Endothelial cell of umbilical vein (primary cell): ENCODE data around the gene SSR1.

Source experiments
- EZH2 ChIP-seq: IDR thresholded peaks from 2 replicates; pipeline ENCODE4 v1.6.1; 2012; ENCODE audit warnings: borderline replicate concordance, low read depth, mild to moderate bottlenecking, moderate library complexity, low read length, inconsistent platforms; ENCODE audit not compliant: severe bottlenecking
- GATA2 ChIP-seq: IDR thresholded peaks from 2 replicates; pipeline ENCODE4 v1.7.0; 2011; ENCODE audit warnings: low read depth, mild to moderate bottlenecking, moderate library complexity, mixed read lengths, low read length; ENCODE audit not compliant: insufficient read length, insufficient read depth
- JUN ChIP-seq: IDR thresholded peaks from 2 replicates; pipeline ENCODE4 v1.6.1; 2011; ENCODE audit warnings: borderline replicate concordance, low read depth; ENCODE audit not compliant: insufficient read length, insufficient read depth
- MYC ChIP-seq: IDR thresholded peaks from one replicate; pipeline ENCODE4 v1.6.1; 2011; ENCODE audit warnings: mild to moderate bottlenecking, low read depth, low read length
- POLR2A ChIP-seq: IDR thresholded peaks from 2 replicates; pipeline ENCODE4 v1.6.1; 2012; ENCODE audit warnings: low read depth, mild to moderate bottlenecking, control low read depth, low read length
- POLR2AphosphoS5 ChIP-seq: IDR thresholded peaks from 2 replicates; pipeline ENCODE4 v1.6.1; 2012; ENCODE audit warnings: low read depth, mild to moderate bottlenecking, control low read depth, low read length, moderate library complexity; ENCODE audit not compliant: insufficient read depth
- TF ChIP-seq, protein P1 (sequence below), 2 donors: IDR thresholded peaks; 1 replicate in 1 of 2; 2 replicates in 1 of 2; pipeline ENCODE4 v1.5.1; 2011; ENCODE audit warnings: low read length in 2 of 2, mild to moderate bottlenecking in 2 of 2, moderate library complexity in 2 of 2, control low read depth in 1 of 2, inconsistent platforms in 1 of 2, low read depth in 1 of 2; ENCODE audit not compliant: insufficient read depth in 1 of 2; ENCODE audit errors: extremely low read depth in 1 of 2
- TF ChIP-seq, protein P2 (sequence below): IDR thresholded peaks from 2 replicates; pipeline ENCODE4 v1.6.1; 2011; ENCODE audit not compliant: insufficient read depth, insufficient read length

DNA sequence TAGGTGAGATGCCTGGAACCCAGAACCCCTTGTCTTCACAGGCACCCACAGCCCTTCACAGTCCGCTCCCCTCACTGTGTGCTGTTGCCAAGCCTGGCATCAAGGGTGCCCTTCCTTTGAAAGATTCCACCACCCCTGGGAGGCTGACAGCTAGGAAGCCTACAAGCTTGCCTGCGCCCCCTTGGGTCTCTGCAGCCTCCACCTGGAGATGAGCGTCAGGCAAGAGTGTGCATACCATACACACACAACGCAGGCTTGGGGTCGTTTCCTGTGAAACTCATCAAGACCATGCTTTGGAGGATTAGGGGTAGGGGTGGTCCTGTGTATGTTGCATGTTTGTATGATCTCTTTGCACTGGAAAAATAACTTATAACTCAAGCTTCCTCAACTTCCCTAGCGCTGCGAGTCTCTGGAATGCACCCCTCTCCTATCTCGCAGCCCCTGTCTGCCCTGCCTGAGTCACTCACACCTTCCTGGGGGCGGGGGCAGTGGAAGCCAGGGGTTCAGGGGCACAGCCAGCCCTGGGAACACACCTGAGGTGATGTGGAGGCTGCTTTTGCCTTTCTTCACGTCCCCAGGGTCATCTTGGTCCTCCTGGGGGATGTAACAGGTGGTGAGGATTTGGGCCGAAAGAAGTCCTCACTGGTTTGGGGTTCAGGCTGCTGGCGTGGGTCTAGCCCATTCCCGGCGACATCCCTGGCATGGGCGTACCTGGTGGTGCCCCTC, 67.2 kb downstream of the SSR1 start:
- TF ChIP-seq, protein P1, sequence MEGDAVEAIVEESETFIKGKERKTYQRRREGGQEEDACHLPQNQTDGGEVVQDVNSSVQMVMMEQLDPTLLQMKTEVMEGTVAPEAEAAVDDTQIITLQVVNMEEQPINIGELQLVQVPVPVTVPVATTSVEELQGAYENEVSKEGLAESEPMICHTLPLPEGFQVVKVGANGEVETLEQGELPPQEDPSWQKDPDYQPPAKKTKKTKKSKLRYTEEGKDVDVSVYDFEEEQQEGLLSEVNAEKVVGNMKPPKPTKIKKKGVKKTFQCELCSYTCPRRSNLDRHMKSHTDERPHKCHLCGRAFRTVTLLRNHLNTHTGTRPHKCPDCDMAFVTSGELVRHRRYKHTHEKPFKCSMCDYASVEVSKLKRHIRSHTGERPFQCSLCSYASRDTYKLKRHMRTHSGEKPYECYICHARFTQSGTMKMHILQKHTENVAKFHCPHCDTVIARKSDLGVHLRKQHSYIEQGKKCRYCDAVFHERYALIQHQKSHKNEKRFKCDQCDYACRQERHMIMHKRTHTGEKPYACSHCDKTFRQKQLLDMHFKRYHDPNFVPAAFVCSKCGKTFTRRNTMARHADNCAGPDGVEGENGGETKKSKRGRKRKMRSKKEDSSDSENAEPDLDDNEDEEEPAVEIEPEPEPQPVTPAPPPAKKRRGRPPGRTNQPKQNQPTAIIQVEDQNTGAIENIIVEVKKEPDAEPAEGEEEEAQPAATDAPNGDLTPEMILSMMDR (IDR thresholded peaks at IDR 0.05; ENCODE audit: extremely low read depth in 1 of 2, insufficient read depth in 1 of 2, low read depth in 1 of 2, low read length in 2 of 2), result no peak
- TF ChIP-seq POLR2A (no peak), EZH2 (no peak), MYC (no peak), POLR2AphosphoS5 (no peak), JUN (no peak), GATA2 (no peak)
- TF ChIP-seq, protein P2, sequence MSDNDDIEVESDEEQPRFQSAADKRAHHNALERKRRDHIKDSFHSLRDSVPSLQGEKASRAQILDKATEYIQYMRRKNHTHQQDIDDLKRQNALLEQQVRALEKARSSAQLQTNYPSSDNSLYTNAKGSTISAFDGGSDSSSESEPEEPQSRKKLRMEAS, result no peak
